ACC112 (cell line): ENCODE data around the gene BORCS5.

ENCODE experiments used
- H2AFZ ChIP-seq: fragments of 200-600 bp; sonication (generic); one replicate; pipeline ENCODE4 v1.6.0; 2017; ENCODE audit warnings: antibody characterized with exemption, low read length; ENCODE audit not compliant: unreplicated experiment
- H3K27ac ChIP-seq: fragments of 200-600 bp; sonication (generic); 2 replicates; pipeline ENCODE4 v1.5.1; 2014; ENCODE audit warnings: low read depth, mild to moderate bottlenecking, antibody characterized with exemption, low read length, moderate library complexity
- H3K27me3 ChIP-seq: fragments of 200-600 bp; sonication (generic); 2 replicates; pipeline ENCODE4 v1.6.1; 2014; ENCODE audit warnings: mild to moderate bottlenecking, antibody characterized with exemption, low read length, moderate library complexity, mixed read lengths; ENCODE audit not compliant: insufficient read depth
- H3K36me3 ChIP-seq: fragments of 200-600 bp; sonication (generic); 2 replicates; pipeline ENCODE4 v1.6.1; 2016; ENCODE audit warnings: mild to moderate bottlenecking, antibody characterized with exemption, low read length, moderate library complexity, mixed read lengths; ENCODE audit not compliant: insufficient read depth
- H3K4me1 ChIP-seq: fragments of 200-600 bp; sonication (generic); one replicate; pipeline ENCODE4 v1.6.1; 2016; ENCODE audit warnings: low read length, mixed read lengths; ENCODE audit not compliant: insufficient read depth, unreplicated experiment, control insufficient read depth
- H3K4me3 ChIP-seq: fragments of 200-600 bp; sonication (generic); 2 replicates; pipeline ENCODE4 v1.5.1; 2014; ENCODE audit warnings: mild to moderate bottlenecking, low read depth, low read length
- H3K79me2 ChIP-seq: fragments of 200-600 bp; sonication (generic); one replicate; pipeline ENCODE4 v1.6.0; 2016; ENCODE audit warnings: low read length; ENCODE audit not compliant: control insufficient read depth, unreplicated experiment, insufficient read depth

BORCS5 gene

GRCh38 chr12:12397184-12397583 lies 40.3 kb downstream of the BORCS5 start:
- H3K4me3 ChIP-seq = no peak overlapping the region

GRCh38 chr12:12398026-12398859 lies 41.4 kb downstream of the BORCS5 start:
- no peaks in the 10 kb centered on the region for H3K27me3 ChIP-seq
- peak overlapping the region; percentile 83 for H3K27ac ChIP-seq
- peak overlapping the region; percentile 17 for H3K4me3 ChIP-seq
- H3K36me3 ChIP-seq = no peaks in the 10 kb centered on the region
- H2AFZ ChIP-seq = peak overlapping the region; percentile 66
- H3K79me2 ChIP-seq = no peaks in the 10 kb centered on the region
- H3K4me1 ChIP-seq = peaks cover 19% of the 10 kb centered on the region

More at GRCh38 chr12:12397184-12397583, 40.3 kb downstream of the BORCS5 start:
- peak overlapping the region; percentile 83 for H3K27ac ChIP-seq
- no peak overlapping the region for H2AFZ ChIP-seq
- H3K36me3 ChIP-seq = no peaks in the 10 kb centered on the region
- H3K4me1 ChIP-seq = peaks cover 19% of the 10 kb centered on the region
- no peaks in the 10 kb centered on the region for H3K79me2 ChIP-seq
- H3K27me3 ChIP-seq = no peaks in the 10 kb centered on the region

GRCh38 chr12:12399161-12399560 lies 42.3 kb downstream of the BORCS5 start:
- Histone ChIP-seq H3K4me1 (peaks cover 19% of the 10 kb centered on the region), H3K27me3 (no peaks in the 10 kb centered on the region), H2AFZ (no peak overlapping the region), H3K79me2 (no peaks in the 10 kb centered on the region), H3K36me3 (no peaks in the 10 kb centered on the region), H3K4me3 (no peak overlapping the region), H3K27ac (peak overlapping the region; percentile 83)

GRCh38 chr12:12399776-12400305 lies 43.0 kb downstream of the BORCS5 start:
- no peak overlapping the region for H3K4me3 ChIP-seq
- H3K27me3 ChIP-seq = no peaks in the 10 kb centered on the region
- no peaks in the 10 kb centered on the region for H3K79me2 ChIP-seq
- H3K4me1 ChIP-seq = peaks cover 19% of the 10 kb centered on the region
- H3K36me3 ChIP-seq = no peaks in the 10 kb centered on the region
- no peak overlapping the region for H2AFZ ChIP-seq
- no peak overlapping the region for H3K27ac ChIP-seq

- Histone ChIP-seq H3K36me3 (no peaks in the 10 kb centered on the region), H3K27ac (no peak overlapping the region), H2AFZ (no peak overlapping the region), H3K4me3 (no peak overlapping the region), H3K79me2 (no peaks in the 10 kb centered on the region), H3K27me3 (no peaks in the 10 kb centered on the region), H3K4me1 (peaks cover 19% of the 10 kb centered on the region)
Measured at GRCh38 chr12:12400793-12401192, 43.9 kb downstream of the BORCS5 start.

- Histone ChIP-seq H3K79me2 (no peaks in the 10 kb centered on the region), H3K27ac (no peak overlapping the region), H3K4me3 (no peak overlapping the region), H3K4me1 (peaks cover 11% of the 10 kb centered on the region), H3K27me3 (no peaks in the 10 kb centered on the region), H2AFZ (no peak overlapping the region), H3K36me3 (no peaks in the 10 kb centered on the region)
Measured at GRCh38 chr12:12403264-12404248, 46.7 kb downstream of the BORCS5 start.

- Histone ChIP-seq H3K4me3 (no peak overlapping the region), H3K27me3 (no peaks in the 10 kb centered on the region), H3K4me1 (peaks cover 4% of the 10 kb centered on the region), H2AFZ (no peak overlapping the region), H3K36me3 (no peaks in the 10 kb centered on the region), H3K27ac (no peak overlapping the region), H3K79me2 (no peaks in the 10 kb centered on the region)
Measured at GRCh38 chr12:12404297-12404696, 47.4 kb downstream of the BORCS5 start.

- no peaks in the 10 kb centered on the region for H3K79me2 ChIP-seq
- peak overlapping the region; percentile 3; the same call in 1 of the 2 replicates for H3K4me3 ChIP-seq
- H2AFZ ChIP-seq = peak overlapping the region; percentile 4
- no peaks in the 10 kb centered on the region for H3K27me3 ChIP-seq
- H3K27ac ChIP-seq = no peak overlapping the region
- peaks cover 4% of the 10 kb centered on the region for H3K4me1 ChIP-seq
- H3K36me3 ChIP-seq = no peaks in the 10 kb centered on the region
Measured at GRCh38 chr12:12405882-12406281, 49.0 kb downstream of the BORCS5 start.

- Histone ChIP-seq H3K4me3 (no peak overlapping the region), H3K36me3 (no peaks in the 10 kb centered on the region), H3K27me3 (no peaks in the 10 kb centered on the region), H3K79me2 (no peaks in the 10 kb centered on the region), H3K4me1 (peaks cover 4% of the 10 kb centered on the region), H2AFZ (no peak overlapping the region), H3K27ac (no peak overlapping the region)
Measured at GRCh38 chr12:12406762-12407161, 49.9 kb downstream of the BORCS5 start.

GRCh38 chr12:12408265-12408690 lies 51.4 kb downstream of the BORCS5 start:
- Histone ChIP-seq H3K27ac (no peak overlapping the region), H2AFZ (no peak overlapping the region), H3K27me3 (no peaks in the 10 kb centered on the region), H3K4me1 (peaks cover 4% of the 10 kb centered on the region), H3K4me3 (no peak overlapping the region), H3K36me3 (no peaks in the 10 kb centered on the region), H3K79me2 (no peaks in the 10 kb centered on the region)
